Subcutaneous abdominal adipose tissue (tissue), 5 donors: Measurements from ENCODE around the gene ELMOD3.
"Not testable (repeated sequence)": the region's sequence is repeated elsewhere in the genome, so short reads cannot be mapped to it uniquely, and the experiment has no call there.

ENCODE experiments used
- H3K27ac ChIP-seq: one replicate; pipeline ENCODE4 v1.7.0; 2013; ENCODE audit warnings: low read depth, mild to moderate bottlenecking, inconsistent platforms, low read length, moderate library complexity
- H3K27me3 ChIP-seq, 5 donors: one replicate each; pipeline ENCODE4 v1.7.0; 2013; ENCODE audit warnings: low read length in 5 of 5, inconsistent platforms in 1 of 5; ENCODE audit not compliant: control insufficient read depth in 5 of 5, insufficient read depth in 4 of 5
- H3K36me3 ChIP-seq, 5 donors: one replicate each; pipeline ENCODE4 v1.7.0; 2013; ENCODE audit warnings: low read length in 5 of 5; ENCODE audit not compliant: control insufficient read depth in 5 of 5, insufficient read depth in 5 of 5
- H3K4me1 ChIP-seq, 5 donors: one replicate each; pipeline ENCODE4 v1.7.0; 2013; ENCODE audit warnings: low read length in 5 of 5, mild to moderate bottlenecking in 3 of 5, moderate library complexity in 1 of 5; ENCODE audit not compliant: control insufficient read depth in 5 of 5, insufficient read depth in 5 of 5
- H3K4me3 ChIP-seq, 5 donors: one replicate each; pipeline ENCODE4 v1.7.0; 2013; ENCODE audit warnings: low read length in 5 of 5, low read depth in 1 of 5
- H3K9ac ChIP-seq, 5 donors: one replicate each; pipeline ENCODE4 v1.7.0; 2013; ENCODE audit warnings: low read length in 5 of 5, mild to moderate bottlenecking in 4 of 5, moderate library complexity in 3 of 5
- H3K9me3 ChIP-seq, 5 donors: one replicate each; pipeline ENCODE4 v1.7.0; 2013; ENCODE audit warnings: low read length in 5 of 5; ENCODE audit not compliant: control insufficient read depth in 5 of 5
- donor health status: healthy.
- donor health status: healthy.
- donor health status: healthy.
- donor health status: healthy.
- donor health status: healthy.

The ELMOD3 gene

GRCh38 chr2:85368921-85369320 lies 14.4 kb downstream of the ELMOD3 start:
- H3K9ac ChIP-seq, result peak overlapping the region in 1 of 5 donors; percentile 16
- peaks cover 0 to 43% (median 14%) of the 10 kb centered on the region in 5 donors for H3K36me3 ChIP-seq
- peaks cover 0 to 37% (median 28%) of the 10 kb centered on the region in 5 donors for H3K4me1 ChIP-seq
- H3K9me3 ChIP-seq, result no peaks in the 10 kb centered on the region
- peak overlapping the region; percentile 54 for H3K27ac ChIP-seq
- H3K4me3 ChIP-seq, result no peak overlapping the region
- no peaks in the 10 kb centered on the region for H3K27me3 ChIP-seq

- peaks cover 0 to 37% (median 28%) of the 10 kb centered on the region in 5 donors for H3K4me1 ChIP-seq
- H3K27me3 ChIP-seq, result no peaks in the 10 kb centered on the region
- no peak overlapping the region for H3K9ac ChIP-seq
- H3K9me3 ChIP-seq, result no peaks in the 10 kb centered on the region
- H3K36me3 ChIP-seq, result peaks cover 0 to 42% (median 14%) of the 10 kb centered on the region in 5 donors
- H3K27ac ChIP-seq, result peak overlapping the region; percentile 54
- no peak overlapping the region for H3K4me3 ChIP-seq
Observed at GRCh38 chr2:85369500-85369899, 14.9 kb downstream of the ELMOD3 start.

- peak overlapping the region in 1 of 5 donors; percentile 39 for H3K9ac ChIP-seq
- H3K4me3 ChIP-seq, result peak overlapping the region in 1 of 5 donors; percentile 43
- no peaks in the 10 kb centered on the region for H3K9me3 ChIP-seq
- H3K36me3 ChIP-seq, result peaks cover 0 to 48% (median 16%) of the 10 kb centered on the region in 5 donors
- H3K27me3 ChIP-seq, result no peaks in the 10 kb centered on the region
- H3K27ac ChIP-seq, result peak overlapping the region; percentile 54
- peaks cover 0 to 39% (median 29%) of the 10 kb centered on the region in 5 donors for H3K4me1 ChIP-seq
Observed at GRCh38 chr2:85371045-85371444, 16.5 kb downstream of the ELMOD3 start.

GRCh38 chr2:85376291-85377065 lies 21.9 kb downstream of the ELMOD3 start:
- Histone ChIP-seq H3K9ac (peak overlapping the region; percentile 29 to 48 (median 39)), H3K36me3 (peaks cover 8 to 35% (median 20%) of the 10 kb centered on the region in 5 donors), H3K4me1 (peaks cover 0 to 37% (median 7%) of the 10 kb centered on the region in 5 donors), H3K4me3 (peak overlapping the region; percentile 52 to 92 (median 69)), H3K27me3 (no peaks in the 10 kb centered on the region), H3K9me3 (no peaks in the 10 kb centered on the region), H3K27ac (peak overlapping the region; percentile 86)

GRCh38 chr2:85377083-85377482 lies 22.5 kb downstream of the ELMOD3 start:
- Histone ChIP-seq H3K9me3 (no peaks in the 10 kb centered on the region), H3K27me3 (no peaks in the 10 kb centered on the region), H3K4me1 (peaks cover 0 to 33% (median 7%) of the 10 kb centered on the region in 5 donors), H3K27ac (peak overlapping the region; percentile 86), H3K36me3 (peaks cover 8 to 33% (median 18%) of the 10 kb centered on the region in 5 donors), H3K9ac (peak overlapping the region; percentile 29 to 48 (median 39)), H3K4me3 (peak overlapping the region; percentile 52 to 92 (median 69))

- Histone ChIP-seq H3K4me1 (peaks cover 0 to 30% (median 7%) of the 10 kb centered on the region in 5 donors), H3K4me3 (peak overlapping the region; percentile 13 to 92 (median 69)), H3K36me3 (peaks cover 8 to 34% (median 18%) of the 10 kb centered on the region in 5 donors), H3K27ac (peak overlapping the region; percentile 86), H3K27me3 (no peaks in the 10 kb centered on the region), H3K9ac (peak overlapping the region in 1 of 5 donors; percentile 52), H3K9me3 (no peaks in the 10 kb centered on the region)
Observed at GRCh38 chr2:85378257-85378656, 23.7 kb downstream of the ELMOD3 start.

GRCh38 chr2:85380048-85380447 lies 25.5 kb downstream of the ELMOD3 start:
- Histone ChIP-seq H3K4me1 (peaks cover 0 to 47% (median 20%) of the 10 kb centered on the region in 5 donors), H3K9ac (no peak overlapping the region), H3K9me3 (no peaks in the 10 kb centered on the region), H3K27me3 (no peaks in the 10 kb centered on the region), H3K4me3 (peak overlapping the region in 1 of 5 donors; percentile 27), H3K36me3 (peaks cover 10 to 47% (median 28%) of the 10 kb centered on the region in 5 donors), H3K27ac (peak overlapping the region; percentile 86)

- not testable (repeated sequence) for H3K4me3 ChIP-seq, H3K9me3 ChIP-seq, H3K9ac ChIP-seq, H3K27me3 ChIP-seq
- peak overlapping the region; percentile 87 for H3K27ac ChIP-seq
- peaks cover 17 to 55% (median 31%) of the 10 kb centered on the region in 5 donors for H3K36me3 ChIP-seq
- peaks cover 0 to 53% (median 26%) of the 10 kb centered on the region in 5 donors for H3K4me1 ChIP-seq
Observed at GRCh38 chr2:85383151-85383550, 28.6 kb downstream of the ELMOD3 start.

- H3K9me3 ChIP-seq, result no peaks in the 10 kb centered on the region
- no peaks in the 10 kb centered on the region for H3K27me3 ChIP-seq
- peaks cover 23 to 60% (median 38%) of the 10 kb centered on the region in 5 donors for H3K36me3 ChIP-seq
- peak overlapping the region; percentile 87 for H3K27ac ChIP-seq
- peak overlapping the region in 1 of 5 donors; percentile 16 for H3K9ac ChIP-seq
- no peak overlapping the region for H3K4me3 ChIP-seq
- H3K4me1 ChIP-seq, result peaks cover 0 to 60% (median 26%) of the 10 kb centered on the region in 5 donors
Observed at GRCh38 chr2:85383850-85384249, 29.3 kb downstream of the ELMOD3 start.

- H3K9ac ChIP-seq, result peak overlapping the region in 2 of 5 donors; percentile 29 to 52
- H3K4me1 ChIP-seq, result peaks cover 0 to 71% (median 42%) of the 10 kb centered on the region in 5 donors
- no peaks in the 10 kb centered on the region for H3K9me3 ChIP-seq
- peak overlapping the region; percentile 87 for H3K27ac ChIP-seq
- H3K27me3 ChIP-seq, result no peaks in the 10 kb centered on the region
- H3K4me3 ChIP-seq, result no peak overlapping the region
- peaks cover 16 to 72% (median 54%) of the 10 kb centered on the region in 5 donors for H3K36me3 ChIP-seq
Observed at GRCh38 chr2:85385746-85386145, 31.2 kb downstream of the ELMOD3 start.
